ENCODE data around the gene MYORG.

MYORG gene

GRCh38 chr9:34412336-34412735, 35.6 kb upstream of the MYORG start:
- Histone ChIP-seq H3K36me3 (replicated peaks; ENCODE audit: low read depth, low read length) (no peaks in the 10 kb centered on the region), H3K4me1 (ENCODE audit: low read length) (no peaks in the 10 kb centered on the region), H3K9ac (ENCODE audit: low read length) (no peak overlapping the region), H2AFZ (ENCODE audit: low read depth, low read length) (no peak overlapping the region), H3K4me3 (ENCODE audit: low read length) (no peak overlapping the region), H4K20me1 (ENCODE audit: insufficient read depth, low read length) (peaks cover 13% of the 10 kb centered on the region), H3K79me2 (ENCODE audit: low read length) (no peaks in the 10 kb centered on the region), H3K27me3 (ENCODE audit: low read depth, low read length) (no peaks in the 10 kb centered on the region), H3K4me2 (ENCODE audit: low read length) (no peak overlapping the region), H3K9me3 (ENCODE audit: insufficient read depth, low read length) (no peaks in the 10 kb centered on the region), H3K27ac (ENCODE audit: low read length) (no peak overlapping the region)
- no peak for TF ChIP-seq EZH2phosphoT487 (IDR thresholded peaks at IDR 0.05; ENCODE audit: low read depth)
- TF ChIP-seq CTCF (IDR thresholded peaks at IDR 0.05; ENCODE audit: low read depth, low read length) = no peak

- Histone ChIP-seq H3K27ac (ENCODE audit: low read length) (no peak overlapping the region), H3K4me1 (ENCODE audit: low read length) (no peaks in the 10 kb centered on the region), H4K20me1 (ENCODE audit: insufficient read depth, low read length) (peaks cover 7% of the 10 kb centered on the region), H3K79me2 (ENCODE audit: low read length) (no peaks in the 10 kb centered on the region), H3K9ac (ENCODE audit: low read length) (no peak overlapping the region), H3K27me3 (ENCODE audit: low read depth, low read length) (no peaks in the 10 kb centered on the region), H3K4me2 (ENCODE audit: low read length) (no peak overlapping the region), H3K4me3 (ENCODE audit: low read length) (no peak overlapping the region), H3K9me3 (ENCODE audit: insufficient read depth, low read length) (no peaks in the 10 kb centered on the region), H2AFZ (ENCODE audit: low read depth, low read length) (no peak overlapping the region), H3K36me3 (replicated peaks; ENCODE audit: low read depth, low read length) (no peaks in the 10 kb centered on the region)
- TF ChIP-seq CTCF (IDR thresholded peaks at IDR 0.05; ENCODE audit: low read depth, low read length) = no peak
- no peak for TF ChIP-seq EZH2phosphoT487 (IDR thresholded peaks at IDR 0.05; ENCODE audit: low read depth)
Measured at GRCh38 chr9:34409154-34409553, 32.5 kb upstream of the MYORG start.

- no peaks in the 10 kb centered on the region for H3K27me3 ChIP-seq (ENCODE audit: low read depth, low read length)
- no peaks in the 10 kb centered on the region for H3K79me2 ChIP-seq (ENCODE audit: low read length)
- no peak overlapping the region for H2AFZ ChIP-seq (ENCODE audit: low read depth, low read length)
- no peak overlapping the region for H3K27ac ChIP-seq (ENCODE audit: low read length)
- no peaks in the 10 kb centered on the region for H3K4me1 ChIP-seq (ENCODE audit: low read length)
- H3K36me3 ChIP-seq (replicated peaks; ENCODE audit: low read depth, low read length) = no peaks in the 10 kb centered on the region
- H3K4me2 ChIP-seq (ENCODE audit: low read length) = no peak overlapping the region
- TF ChIP-seq CTCF (IDR thresholded peaks at IDR 0.05; ENCODE audit: low read depth, low read length) (no peak), EZH2phosphoT487 (IDR thresholded peaks at IDR 0.05; ENCODE audit: low read depth) (no peak)
- H3K9me3 ChIP-seq (ENCODE audit: insufficient read depth, low read length) = no peaks in the 10 kb centered on the region
- H3K9ac ChIP-seq (ENCODE audit: low read length) = no peak overlapping the region
- H3K4me3 ChIP-seq (ENCODE audit: low read length) = no peak overlapping the region
- no peaks in the 10 kb centered on the region for H4K20me1 ChIP-seq (ENCODE audit: insufficient read depth, low read length)
Measured at GRCh38 chr9:34408173-34408572, 31.5 kb upstream of the MYORG start.

- Histone ChIP-seq H3K4me3 (ENCODE audit: low read length) (no peak overlapping the region), H3K79me2 (ENCODE audit: low read length) (no peaks in the 10 kb centered on the region), H2AFZ (ENCODE audit: low read depth, low read length) (no peak overlapping the region), H3K36me3 (replicated peaks; ENCODE audit: low read depth, low read length) (no peaks in the 10 kb centered on the region), H3K9me3 (ENCODE audit: insufficient read depth, low read length) (no peaks in the 10 kb centered on the region), H4K20me1 (ENCODE audit: insufficient read depth, low read length) (no peaks in the 10 kb centered on the region), H3K27ac (ENCODE audit: low read length) (no peak overlapping the region), H3K4me2 (ENCODE audit: low read length) (no peak overlapping the region), H3K9ac (ENCODE audit: low read length) (no peak overlapping the region), H3K27me3 (ENCODE audit: low read depth, low read length) (no peaks in the 10 kb centered on the region), H3K4me1 (ENCODE audit: low read length) (no peaks in the 10 kb centered on the region)
- TF ChIP-seq CTCF (IDR thresholded peaks at IDR 0.05; ENCODE audit: low read depth, low read length) (no peak), EZH2phosphoT487 (IDR thresholded peaks at IDR 0.05; ENCODE audit: low read depth) (no peak)
Measured at GRCh38 chr9:34406219-34406618, 29.5 kb upstream of the MYORG start.
